ENCODE results near the gene RREB1.

RREB1 gene

DNA sequence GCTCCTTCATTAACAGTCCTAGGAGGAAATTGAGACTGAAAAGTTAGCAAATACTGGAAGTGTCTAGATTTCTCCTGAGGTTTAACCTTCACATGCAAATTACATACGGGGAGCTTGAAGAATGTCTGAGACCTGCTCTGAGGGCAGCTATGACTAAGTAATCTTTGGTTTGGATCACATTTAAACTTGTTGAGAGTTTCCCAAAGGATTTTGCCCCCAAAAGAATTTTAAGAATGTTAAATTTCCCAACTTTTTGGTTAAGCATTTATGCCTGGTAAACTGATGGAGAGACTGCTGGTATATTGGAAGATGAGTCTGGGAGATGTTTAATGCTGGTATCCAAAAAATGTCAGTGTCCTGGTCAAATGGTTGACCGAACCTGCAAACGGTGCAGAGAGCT is 97.0 kb downstream of the RREB1 start:
- Histone ChIP-seq H3K27me3 (ENCODE audit: control insufficient read depth, low read length) (no peaks in the 10 kb centered on the region), H3K79me2 (ENCODE audit: control insufficient read depth, low read length) (no peaks in the 10 kb centered on the region; the same call in 1 of the 2 replicates), H3K27ac (ENCODE audit: low read depth, low read length) (no peak overlapping the region), H3F3A (ENCODE audit: control insufficient read depth, insufficient read depth) (0 out of 2 replicates have a peak, but pooled peaks cover 3% of the 10 kb centered on the region), H3K4me1 (ENCODE audit: control insufficient read depth, low read length) (peaks cover 29% of the 10 kb centered on the region), H3K4me3 (ENCODE audit: low read length) (no peak overlapping the region), H3K9me2 (replicated peaks; ENCODE audit: control insufficient read depth, low read length) (no peaks in the 10 kb centered on the region), H3K9me3 (ENCODE audit: control insufficient read depth, insufficient read depth, low read length) (no peaks in the 10 kb centered on the region), H3K36me3 (ENCODE audit: control insufficient read depth, low read length) (peaks cover 15% of the 10 kb centered on the region), H4K20me1 (ENCODE audit: control insufficient read depth, insufficient read depth, low read depth, low read length) (peaks cover 6% of the 10 kb centered on the region), H3K4me2 (ENCODE audit: low read length) (no peak overlapping the region)
- TF ChIP-seq EZH2phosphoT487 (IDR thresholded peaks at IDR 0.05; ENCODE audit: borderline replicate concordance, low read length), result no peak
- TF ChIP-seq, protein P1, sequence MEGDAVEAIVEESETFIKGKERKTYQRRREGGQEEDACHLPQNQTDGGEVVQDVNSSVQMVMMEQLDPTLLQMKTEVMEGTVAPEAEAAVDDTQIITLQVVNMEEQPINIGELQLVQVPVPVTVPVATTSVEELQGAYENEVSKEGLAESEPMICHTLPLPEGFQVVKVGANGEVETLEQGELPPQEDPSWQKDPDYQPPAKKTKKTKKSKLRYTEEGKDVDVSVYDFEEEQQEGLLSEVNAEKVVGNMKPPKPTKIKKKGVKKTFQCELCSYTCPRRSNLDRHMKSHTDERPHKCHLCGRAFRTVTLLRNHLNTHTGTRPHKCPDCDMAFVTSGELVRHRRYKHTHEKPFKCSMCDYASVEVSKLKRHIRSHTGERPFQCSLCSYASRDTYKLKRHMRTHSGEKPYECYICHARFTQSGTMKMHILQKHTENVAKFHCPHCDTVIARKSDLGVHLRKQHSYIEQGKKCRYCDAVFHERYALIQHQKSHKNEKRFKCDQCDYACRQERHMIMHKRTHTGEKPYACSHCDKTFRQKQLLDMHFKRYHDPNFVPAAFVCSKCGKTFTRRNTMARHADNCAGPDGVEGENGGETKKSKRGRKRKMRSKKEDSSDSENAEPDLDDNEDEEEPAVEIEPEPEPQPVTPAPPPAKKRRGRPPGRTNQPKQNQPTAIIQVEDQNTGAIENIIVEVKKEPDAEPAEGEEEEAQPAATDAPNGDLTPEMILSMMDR (IDR thresholded peaks at IDR 0.05; ENCODE audit: low read depth, low read length, poor library complexity, severe bottlenecking), result no peak

DNA sequence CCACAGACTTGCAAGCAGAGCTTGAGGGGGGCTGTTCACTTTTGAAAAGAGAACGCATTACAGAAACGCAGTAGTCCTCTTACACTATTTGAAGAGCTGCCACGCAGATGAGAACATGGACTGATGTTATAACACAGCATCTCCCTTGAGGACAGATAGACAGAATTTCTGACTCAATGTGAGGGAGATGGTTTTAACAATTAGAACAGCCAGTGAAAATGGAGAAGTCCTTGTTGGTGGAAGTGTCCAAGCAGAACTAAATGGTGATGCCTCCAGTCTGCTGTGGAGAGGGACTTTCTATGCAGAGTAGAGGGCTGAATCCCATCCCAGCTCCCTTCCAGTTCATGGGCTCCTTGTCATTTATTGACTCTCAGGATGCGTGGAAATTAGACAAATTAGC is 100.0 kb downstream of the RREB1 start:
- H3K9me2 ChIP-seq (replicated peaks; ENCODE audit: control insufficient read depth, low read length), result no peaks in the 10 kb centered on the region
- no peaks in the 10 kb centered on the region for H3K79me2 ChIP-seq (ENCODE audit: control insufficient read depth, low read length)
- peaks cover 6% of the 10 kb centered on the region for H4K20me1 ChIP-seq (ENCODE audit: control insufficient read depth, insufficient read depth, low read depth, low read length)
- H3K4me1 ChIP-seq (ENCODE audit: control insufficient read depth, low read length), result peaks cover 15% of the 10 kb centered on the region
- H3F3A ChIP-seq (ENCODE audit: control insufficient read depth, insufficient read depth), result no peaks in the 10 kb centered on the region
- H3K9me3 ChIP-seq (ENCODE audit: control insufficient read depth, insufficient read depth, low read length), result no peaks in the 10 kb centered on the region
- no peak for TF ChIP-seq EZH2phosphoT487 (IDR thresholded peaks at IDR 0.05; ENCODE audit: borderline replicate concordance, low read length)
- TF ChIP-seq, protein P1 (IDR thresholded peaks at IDR 0.05; ENCODE audit: low read depth, low read length, poor library complexity, severe bottlenecking), result no peak
- no peak overlapping the region for H3K4me3 ChIP-seq (ENCODE audit: low read length)
- peaks cover 28% of the 10 kb centered on the region for H3K36me3 ChIP-seq (ENCODE audit: control insufficient read depth, low read length)
- no peak overlapping the region for H3K4me2 ChIP-seq (ENCODE audit: low read length)
- H3K27me3 ChIP-seq (ENCODE audit: control insufficient read depth, low read length), result no peaks in the 10 kb centered on the region
- no peak overlapping the region for H3K27ac ChIP-seq (ENCODE audit: low read depth, low read length)

DNA sequence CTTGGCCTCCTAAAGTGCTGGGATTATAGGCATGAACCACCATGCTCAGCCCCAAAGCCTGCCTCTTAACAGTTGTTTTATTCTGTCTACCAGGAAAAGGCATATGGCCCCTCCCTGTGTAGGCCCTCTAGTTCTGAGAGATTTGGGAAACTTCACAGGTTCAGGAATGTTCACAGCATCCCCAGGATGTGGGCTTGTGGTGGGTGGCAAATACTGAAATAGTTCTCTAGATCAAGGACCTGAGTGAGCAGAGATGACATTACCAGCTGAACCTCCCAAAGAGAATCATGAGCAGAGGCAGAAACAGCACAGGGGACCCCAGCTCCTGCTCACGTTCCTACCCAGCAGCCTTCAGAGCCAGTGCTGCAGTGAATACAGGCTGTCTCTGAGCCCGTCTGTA is 105.7 kb downstream of the RREB1 start:
- Histone ChIP-seq H4K20me1 (ENCODE audit: control insufficient read depth, insufficient read depth, low read depth, low read length) (no peaks in the 10 kb centered on the region), H3K4me2 (ENCODE audit: low read length) (no peak overlapping the region), H3K27me3 (ENCODE audit: control insufficient read depth, low read length) (no peaks in the 10 kb centered on the region), H3K79me2 (ENCODE audit: control insufficient read depth, low read length) (no peaks in the 10 kb centered on the region), H3F3A (ENCODE audit: control insufficient read depth, insufficient read depth) (no peaks in the 10 kb centered on the region), H3K4me3 (ENCODE audit: low read length) (no peak overlapping the region), H3K9me3 (ENCODE audit: control insufficient read depth, insufficient read depth, low read length) (no peaks in the 10 kb centered on the region), H3K27ac (ENCODE audit: low read depth, low read length) (no peak overlapping the region), H3K4me1 (ENCODE audit: control insufficient read depth, low read length) (no peaks in the 10 kb centered on the region), H3K9me2 (replicated peaks; ENCODE audit: control insufficient read depth, low read length) (no peaks in the 10 kb centered on the region), H3K36me3 (ENCODE audit: control insufficient read depth, low read length) (peaks cover 36% of the 10 kb centered on the region)
- no peak for TF ChIP-seq EZH2phosphoT487 (IDR thresholded peaks at IDR 0.05; ENCODE audit: borderline replicate concordance, low read length)
- TF ChIP-seq, protein P1 (IDR thresholded peaks at IDR 0.05; ENCODE audit: low read depth, low read length, poor library complexity, severe bottlenecking), result no peak
